Measurements from ENCODE around the gene SIGLEC1. TPM values are rescaled to one million over a fixed set of nuclear protein-coding genes. Genes with fewer than 3 reads are reported as not detected.

Gene SIGLEC1
- total and polyA plus RNA-seq, 2 experiments from 2014 or later, result not detected

DNA sequence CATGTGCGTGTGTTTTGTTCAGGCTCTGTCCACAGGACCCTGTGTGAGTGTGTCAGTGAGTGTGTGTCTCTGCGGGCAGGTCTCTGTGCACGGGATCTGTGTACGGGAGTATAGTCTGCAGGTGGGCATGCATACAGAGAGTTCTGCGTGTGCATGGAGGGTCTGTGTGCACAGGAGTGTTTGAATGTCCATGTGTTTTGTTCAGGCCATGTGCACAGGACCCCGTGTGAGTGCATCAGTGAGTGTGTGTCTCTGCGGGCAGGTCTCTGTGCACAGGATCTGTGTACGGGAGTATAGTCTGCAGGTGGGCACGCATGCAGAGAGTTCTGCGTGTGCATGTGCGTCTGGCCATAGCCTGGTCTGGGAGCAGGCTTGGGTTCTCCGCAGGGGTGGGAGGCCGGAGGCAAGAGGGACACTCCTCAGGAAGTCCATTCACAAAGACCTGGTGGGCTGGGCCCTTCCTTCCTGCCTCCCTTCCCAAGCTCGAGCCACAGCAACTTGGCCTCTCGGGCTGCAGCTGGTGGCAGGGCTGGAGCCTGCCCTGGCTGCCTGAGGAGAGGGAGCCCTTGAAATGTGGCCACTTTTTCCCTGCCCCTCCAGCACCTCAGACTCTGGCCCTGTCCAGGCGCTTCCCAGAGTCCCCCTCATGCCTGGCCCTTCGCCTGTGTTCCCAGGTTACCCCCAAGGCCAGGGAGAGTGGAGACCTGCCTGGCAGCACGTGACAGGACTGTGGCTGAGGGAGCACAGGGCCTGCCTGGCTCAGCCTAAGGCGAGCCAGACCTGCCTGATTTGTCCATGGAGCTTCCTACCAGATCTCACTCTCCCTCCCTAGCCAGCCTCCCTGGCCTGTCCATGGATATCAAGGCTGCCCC lies 26.9 kb upstream of the SIGLEC1 start:
- no peaks in the 10 kb centered on the region; the same call in 1 of the 2 replicates for H3K4me1 ChIP-seq (ENCODE audit: insufficient read depth)
- no peaks in the 10 kb centered on the region for H3K9me2 ChIP-seq (ENCODE audit: insufficient read depth)
- no peaks in the 10 kb centered on the region for H3K36me3 Mint-ChIP-seq (ENCODE audit: low read depth)
- H3K79me2 ChIP-seq (replicated peaks; ENCODE audit: insufficient read depth), result no peaks in the 10 kb centered on the region
- peaks cover 13% of the 10 kb centered on the region for H3K27me3 Mint-ChIP-seq (ENCODE audit: insufficient read depth, low read depth, poor library complexity)
- no peak overlapping the region for H3K27ac ChIP-seq (ENCODE audit: low read depth)
- H3F3A ChIP-seq (replicated peaks; ENCODE audit: low read depth), result no peaks in the 10 kb centered on the region
- H3K27ac Mint-ChIP-seq, result no peak overlapping the region
- H3K4me1 Mint-ChIP-seq, result peaks cover 20% of the 10 kb centered on the region
- TF ChIP-seq ZNF331 (CRISPR knock-in tag; IDR thresholded peaks at IDR 0.05; ENCODE audit: low read depth) (no peak), CREB1 (CRISPR knock-in tag; IDR thresholded peaks at IDR 0.05; ENCODE audit: low read depth) (no peak), CTCF (conservative IDR thresholded peaks at IDR 0.05; ENCODE audit: low read depth in 2 of 2) (no peak), NANOG (IDR thresholded peaks at IDR 0.05; ENCODE audit: borderline replicate concordance) (no peak)
- H3K4me2 ChIP-seq, result no peak overlapping the region
- no peak overlapping the region for H3K4me3 Mint-ChIP-seq
- DNase-seq (ENCODE audit: low spot score), result peak; percentile 35
- H3K36me3 ChIP-seq (ENCODE audit: insufficient read depth), result no peaks in the 10 kb centered on the region
- H4K20me1 ChIP-seq (replicated peaks; ENCODE audit: insufficient read depth), result no peaks in the 10 kb centered on the region
- H3K4me3 ChIP-seq, result no peak overlapping the region
- no peak overlapping the region for H2AFZ ChIP-seq
- peak; percentile 24 for ATAC-seq
- no peaks in the 10 kb centered on the region for H3K27me3 ChIP-seq (ENCODE audit: insufficient read depth)
- H3K9me3 Mint-ChIP-seq, result no peaks in the 10 kb centered on the region

GRCh38 chr20:3738111-3739053 lies 26.0 kb upstream of the SIGLEC1 start:
- Histone ChIP-seq H3K4me1 (ENCODE audit: insufficient read depth) (peaks cover 7% of the 10 kb centered on the region), H3K79me2 (replicated peaks; ENCODE audit: insufficient read depth) (no peaks in the 10 kb centered on the region), H3K4me3 (no peak overlapping the region), H3K4me2 (no peak overlapping the region), H3K36me3 (ENCODE audit: insufficient read depth) (no peaks in the 10 kb centered on the region), H3K9me2 (ENCODE audit: insufficient read depth) (no peaks in the 10 kb centered on the region), H3K27me3 (ENCODE audit: insufficient read depth) (peaks cover 7% of the 10 kb centered on the region), H3K27ac (ENCODE audit: low read depth) (no peak overlapping the region), H2AFZ (no peak overlapping the region), H3F3A (replicated peaks; ENCODE audit: low read depth) (no peaks in the 10 kb centered on the region), H4K20me1 (replicated peaks; ENCODE audit: insufficient read depth) (no peaks in the 10 kb centered on the region)
- no peak overlapping the region for H3K27ac Mint-ChIP-seq
- no peaks in the 10 kb centered on the region for H3K36me3 Mint-ChIP-seq (ENCODE audit: low read depth)
- peaks cover 15% of the 10 kb centered on the region for H3K27me3 Mint-ChIP-seq (ENCODE audit: insufficient read depth, low read depth, poor library complexity)
- no peak overlapping the region for H3K4me3 Mint-ChIP-seq
- no peaks in the 10 kb centered on the region; the same call in 2 of the 3 replicates for H3K9me3 Mint-ChIP-seq
- no peak for TF ChIP-seq EZH2phosphoT487 (IDR thresholded peaks at IDR 0.05; ENCODE audit: unreplicated experiment)
- no peak for TF ChIP-seq CREB1 (CRISPR knock-in tag; IDR thresholded peaks at IDR 0.05; ENCODE audit: low read depth)
- no peak for TF ChIP-seq ETS1 (IDR thresholded peaks at IDR 0.05)
- TF ChIP-seq ZNF331 (CRISPR knock-in tag; IDR thresholded peaks at IDR 0.05; ENCODE audit: low read depth), result no peak
- TF ChIP-seq JUNB (IDR thresholded peaks at IDR 0.05; ENCODE audit: unreplicated experiment), result no peak
- no peak for TF ChIP-seq NANOG (IDR thresholded peaks at IDR 0.05; ENCODE audit: borderline replicate concordance)
- DNase-seq (ENCODE audit: low spot score) (no peak), ATAC-seq (no peak)
- H3K4me1 Mint-ChIP-seq, result peaks cover 22% of the 10 kb centered on the region
